GM13977 (cell line): Measurements from ENCODE around the gene CRB1.

Experiments
- DNase-seq: peaks from one replicate; pipeline ENCODE4 v3.0.0; 2012; ENCODE audit warnings: low spot score
- CTCF ChIP-seq: IDR thresholded peaks from 2 replicates; pipeline ENCODE4 v1.5.1; 2012; ENCODE audit warnings: mild to moderate bottlenecking, control low read depth; ENCODE audit not compliant: insufficient read depth; ENCODE audit errors: extremely low read depth, missing control alignments
- in situ Hi-C: fragments of 300-500 bp; cut with MboI; formaldehyde crosslinking; loops from one replicate; pipeline ENCODE4 v1.12.0; 2022; ENCODE audit warnings: low sequenced_read_pairs, low pct_unique_long_range_greater_than_20kb, mixed read lengths, inconsistent platforms; ENCODE audit not compliant: unreplicated experiment

The CRB1 gene

GRCh38 chr1:197360068-197360467 is 92.0 kb downstream of the CRB1 start:
- no peak for DNase-seq
- TF ChIP-seq CTCF: no peak
- in situ Hi-C loops: no loop called here

- DNase-seq: no peak
- in situ Hi-C loops: no loop called here
- TF ChIP-seq CTCF: no peak
Measured at GRCh38 chr1:197362871-197363270, 94.8 kb downstream of the CRB1 start.

- in situ Hi-C loops: no loop called here
- TF ChIP-seq CTCF: no peak
Measured at GRCh38 chr1:197363855-197364254, 95.8 kb downstream of the CRB1 start.

GRCh38 chr1:197366996-197367395 is 98.9 kb downstream of the CRB1 start:
- in situ Hi-C loops: no loop called here
- DNase-seq: no peak
- TF ChIP-seq CTCF: no peak

More at GRCh38 chr1:197363855-197364254, 95.8 kb downstream of the CRB1 start:
- no peak for DNase-seq

- TF ChIP-seq CTCF: no peak
- in situ Hi-C loops: no loop called here
- no peak for DNase-seq
Measured at GRCh38 chr1:197367627-197368026, 99.6 kb downstream of the CRB1 start.

GRCh38 chr1:197374428-197374827 is 106.4 kb downstream of the CRB1 start:
- DNase-seq: no peak
- in situ Hi-C loops: no loop called here
- TF ChIP-seq CTCF: no peak

- no peak for TF ChIP-seq CTCF
- DNase-seq: no peak
Measured at GRCh38 chr1:197384471-197384870, 116.4 kb downstream of the CRB1 start.

More at GRCh38 chr1:197384471-197384870, 116.4 kb downstream of the CRB1 start:
- in situ Hi-C loops: no loop called here
